Gastrocnemius medialis (tissue), 4 donors: ENCODE measurements around the gene NTN3. TPM values are rescaled to one million over a fixed set of nuclear protein-coding genes. Genes with fewer than 3 reads are reported as not detected.

Experiments
- ATAC-seq, 2 donors: fragments of 150-250 bp; one replicate each; pipeline ENCODE4 v1.9.1; 2016
- DNase-seq, 2 donors: peaks; one replicate each; pipeline ENCODE4 v3.0.0-alpha.2; 2019
- H3K27ac ChIP-seq, 4 donors: fragments of 200-600 bp; sonication (generic); 1 replicate in 1 of 4; 2 replicates in 3 of 4; pipeline ENCODE4 v1.5.1; 2016 to 2018; ENCODE audit warnings: mild to moderate bottlenecking in 2 of 4, moderate library complexity in 1 of 4
- H3K27me3 ChIP-seq, 3 donors: fragments of 200-600 bp; sonication (generic) in 2 of 3; 1 replicate in 1 of 3; 2 replicates in 2 of 3; pipeline versions ENCODE4 v1.5.1 to v1.6.0; 2016 to 2019; ENCODE audit warnings: mild to moderate bottlenecking in 1 of 3, moderate library complexity in 1 of 3
- H3K36me3 ChIP-seq, 2 donors: fragments of 200-600 bp; sonication (generic) in 1 of 2; one replicate each; pipeline ENCODE4 v1.5.1; 2017 to 2018
- H3K4me1 ChIP-seq, 2 donors: fragments of 200-600 bp; sonication (generic) in 1 of 2; one replicate each; pipeline ENCODE4 v1.5.1; 2016 to 2017; ENCODE audit warnings: mild to moderate bottlenecking in 2 of 2
- H3K4me3 ChIP-seq, 4 donors: fragments of 200-600 bp; sonication (generic) in 3 of 4; 1 replicate in 1 of 4; 2 replicates in 3 of 4; pipeline ENCODE4 v1.5.1; 2016 to 2019; ENCODE audit warnings: mild to moderate bottlenecking in 2 of 4
- H3K9me3 ChIP-seq, 3 donors: fragments of 200-600 bp; sonication (generic) in 2 of 3; 1 replicate in 1 of 3; 2 replicates in 2 of 3; pipeline ENCODE4 v1.5.1; 2016 to 2019
- POLR2A ChIP-seq, 2 donors: fragments of 450-650 bp; IDR thresholded peaks; one replicate each; pipeline ENCODE4 v1.6.1; 2017; ENCODE audit warnings: antibody characterized with exemption in 2 of 2, mild to moderate bottlenecking in 2 of 2, moderate library complexity in 2 of 2
- in situ Hi-C, 4 donors: fragments of 200-750 bp; cut with MboI; loops; one replicate each; pipeline versions ENCODE4 v1.15.0 to v1.8.0; 2017; ENCODE audit warnings: low sequenced_read_pairs in 4 of 4
- intact Hi-C: fragments of 100-400 bp; cut with DNase I; formaldehyde crosslinking; loops from one replicate; pipeline ENCODE4 v1.15.1; 2023; ENCODE audit warnings: low total_unique reads
- total RNA-seq, 4 donors: library from RNA; depleted of rRNA; stranded (reverse); fragments of >200 nt; gene quantifications; one replicate each; pipeline versions ENCODE4 v1.1.0 to v1.2.3, GENCODE V29; 2016
- TF ChIP-seq, protein P1 (sequence below), 5 experiments: fragments of 450-650 bp in 3 of 5; fragments of 200-600 bp in 2 of 5; sonication (generic) in 2 of 5; IDR thresholded peaks in 4 of 5; conservative IDR thresholded peaks in 1 of 5; 1 replicate in 4 of 5; 2 replicates in 1 of 5; pipeline ENCODE4 v1.5.1; 2016 to 2019; ENCODE audit warnings: antibody characterized with exemption in 5 of 5, mild to moderate bottlenecking in 3 of 5, moderate library complexity in 3 of 5

Gene NTN3
- total RNA-seq, 4 donors from 2014 or later, result not detected

DNA sequence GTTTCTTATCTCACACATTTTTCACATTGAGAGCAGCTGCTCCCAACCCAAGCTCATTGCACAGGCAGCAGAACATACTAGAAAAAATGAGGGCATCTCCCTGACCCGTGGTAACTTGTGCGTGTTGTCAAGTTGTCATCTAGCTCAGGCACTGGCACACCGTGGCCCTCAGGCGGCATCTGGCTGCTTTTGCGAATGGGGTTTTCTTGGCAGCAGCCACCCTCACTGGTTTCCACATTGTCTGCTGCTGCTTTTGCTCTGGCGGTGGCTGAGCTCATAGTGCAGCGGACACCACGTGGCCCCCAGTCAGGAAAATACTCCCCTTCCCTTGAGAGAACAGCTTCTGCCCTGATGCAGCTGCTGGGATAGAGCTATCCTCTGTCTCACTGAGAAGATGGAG lies 20.6 kb upstream of the NTN3 start:
- in situ Hi-C loops, result no loop called here
- TF ChIP-seq POLR2A (IDR thresholded peaks at IDR 0.05), result no peak
- TF ChIP-seq, protein P1, sequence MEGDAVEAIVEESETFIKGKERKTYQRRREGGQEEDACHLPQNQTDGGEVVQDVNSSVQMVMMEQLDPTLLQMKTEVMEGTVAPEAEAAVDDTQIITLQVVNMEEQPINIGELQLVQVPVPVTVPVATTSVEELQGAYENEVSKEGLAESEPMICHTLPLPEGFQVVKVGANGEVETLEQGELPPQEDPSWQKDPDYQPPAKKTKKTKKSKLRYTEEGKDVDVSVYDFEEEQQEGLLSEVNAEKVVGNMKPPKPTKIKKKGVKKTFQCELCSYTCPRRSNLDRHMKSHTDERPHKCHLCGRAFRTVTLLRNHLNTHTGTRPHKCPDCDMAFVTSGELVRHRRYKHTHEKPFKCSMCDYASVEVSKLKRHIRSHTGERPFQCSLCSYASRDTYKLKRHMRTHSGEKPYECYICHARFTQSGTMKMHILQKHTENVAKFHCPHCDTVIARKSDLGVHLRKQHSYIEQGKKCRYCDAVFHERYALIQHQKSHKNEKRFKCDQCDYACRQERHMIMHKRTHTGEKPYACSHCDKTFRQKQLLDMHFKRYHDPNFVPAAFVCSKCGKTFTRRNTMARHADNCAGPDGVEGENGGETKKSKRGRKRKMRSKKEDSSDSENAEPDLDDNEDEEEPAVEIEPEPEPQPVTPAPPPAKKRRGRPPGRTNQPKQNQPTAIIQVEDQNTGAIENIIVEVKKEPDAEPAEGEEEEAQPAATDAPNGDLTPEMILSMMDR (IDR thresholded peaks at IDR 0.05 in 4 of 5, conservative IDR thresholded peaks at IDR 0.05 in 1 of 5), result no peak
- Histone ChIP-seq H3K4me1 (no peaks in the 10 kb centered on the region), H3K27me3 (no peaks in the 10 kb centered on the region), H3K27ac (no peak overlapping the region), H3K36me3 (no peaks in the 10 kb centered on the region), H3K4me3 (no peak overlapping the region), H3K9me3 (no peaks in the 10 kb centered on the region)
- intact Hi-C loops, result no loop called here
- no peak for ATAC-seq
- DNase-seq, result no peak

DNA sequence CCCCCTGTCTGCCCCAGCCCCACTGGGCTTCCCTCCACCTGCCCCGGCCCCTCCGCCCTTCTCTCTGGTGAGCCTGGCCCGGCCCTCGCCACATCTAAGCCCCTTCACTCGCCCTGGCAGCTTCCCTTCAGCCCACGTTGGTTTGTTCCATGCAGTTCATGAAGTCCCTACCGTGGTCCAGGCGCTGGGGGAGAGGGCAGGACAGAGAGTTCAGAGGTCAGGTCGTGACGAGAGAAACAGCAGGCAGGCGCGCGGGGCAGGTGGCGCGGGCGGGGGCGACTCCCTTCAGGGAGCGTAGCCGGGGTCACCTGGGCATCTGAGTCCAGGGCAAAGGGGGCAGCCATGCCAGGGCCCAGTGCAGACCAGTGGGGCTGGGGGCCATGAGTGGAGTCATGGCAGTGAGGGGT lies 20.1 kb upstream of the NTN3 start:
- intact Hi-C loops, result no loop called here
- Histone ChIP-seq H3K27me3 (no peaks in the 10 kb centered on the region), H3K36me3 (no peaks in the 10 kb centered on the region), H3K4me3 (no peak overlapping the region), H3K27ac (no peak overlapping the region), H3K9me3 (no peaks in the 10 kb centered on the region), H3K4me1 (no peaks in the 10 kb centered on the region)
- DNase-seq (no peak), ATAC-seq (no peak)
- in situ Hi-C loops, result no loop called here
- TF ChIP-seq POLR2A (IDR thresholded peaks at IDR 0.05), result no peak
- TF ChIP-seq, protein P1 (IDR thresholded peaks at IDR 0.05 in 4 of 5, conservative IDR thresholded peaks at IDR 0.05 in 1 of 5), result no peak

DNA sequence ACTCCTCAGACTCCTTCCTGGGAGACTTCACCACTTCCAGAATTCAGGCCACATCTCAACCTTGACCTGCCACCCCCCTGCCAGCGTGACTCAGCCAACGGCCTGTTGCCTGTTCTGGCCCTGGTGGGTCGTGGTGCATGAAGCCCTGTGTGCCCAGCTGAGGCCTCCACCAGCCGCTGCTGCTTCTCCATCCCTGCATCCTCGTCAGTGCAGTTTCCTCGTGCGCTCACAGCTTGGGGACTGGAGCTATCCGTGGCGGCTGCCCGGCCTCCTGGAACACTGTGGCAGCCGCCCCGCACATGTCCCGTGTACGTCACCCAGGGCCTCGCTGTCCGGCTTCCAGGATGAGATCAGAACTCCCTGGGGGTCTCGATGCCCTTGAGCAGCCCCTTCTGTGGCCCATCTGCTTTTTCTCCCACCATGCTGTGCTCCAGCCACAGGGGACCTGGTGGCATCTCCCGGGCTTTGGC lies 19.2 kb upstream of the NTN3 start:
- in situ Hi-C loops, result no loop called here
- ATAC-seq (no peak), DNase-seq (no peak)
- no peak overlapping the region for H3K27ac ChIP-seq
- intact Hi-C loops, result no loop called here
- no peak overlapping the region for H3K4me3 ChIP-seq
- no peaks in the 10 kb centered on the region for H3K4me1 ChIP-seq
- TF ChIP-seq, protein P1 (IDR thresholded peaks at IDR 0.05 in 4 of 5, conservative IDR thresholded peaks at IDR 0.05 in 1 of 5), result no peak
- no peak for TF ChIP-seq POLR2A (IDR thresholded peaks at IDR 0.05)
- H3K9me3 ChIP-seq, result no peaks in the 10 kb centered on the region
- no peaks in the 10 kb centered on the region for H3K36me3 ChIP-seq
- H3K27me3 ChIP-seq, result no peaks in the 10 kb centered on the region

DNA sequence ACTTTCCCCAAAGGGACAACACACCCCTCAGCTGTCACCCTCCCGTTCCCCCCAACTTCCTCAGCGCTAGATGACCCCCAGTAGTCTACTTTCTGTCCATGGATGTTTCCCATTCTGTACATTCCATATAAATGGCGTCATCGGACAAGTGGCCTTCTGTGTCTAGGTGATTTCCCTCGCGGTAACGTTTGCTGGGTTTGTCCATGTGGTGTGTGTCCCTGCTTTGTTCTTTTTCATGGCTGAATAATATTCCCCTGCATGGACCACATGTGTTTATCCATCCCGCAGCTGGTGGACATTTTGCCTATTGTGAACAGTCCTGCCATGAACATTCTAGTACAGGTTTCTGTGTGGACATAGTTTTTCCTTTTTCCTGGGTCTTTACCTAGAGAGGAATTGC lies 18.4 kb upstream of the NTN3 start:
- no peak for ATAC-seq
- intact Hi-C loops, result no loop called here
- no peak for TF ChIP-seq POLR2A (IDR thresholded peaks at IDR 0.05)
- TF ChIP-seq, protein P1 (IDR thresholded peaks at IDR 0.05 in 4 of 5, conservative IDR thresholded peaks at IDR 0.05 in 1 of 5), result no peak
- no peaks in the 10 kb centered on the region for H3K4me1 ChIP-seq
- no peaks in the 10 kb centered on the region for H3K9me3 ChIP-seq
- no peak for DNase-seq
- H3K4me3 ChIP-seq, result no peak overlapping the region
- no peaks in the 10 kb centered on the region for H3K36me3 ChIP-seq
- no peak overlapping the region for H3K27ac ChIP-seq
- H3K27me3 ChIP-seq, result no peaks in the 10 kb centered on the region
- in situ Hi-C loops, result no loop called here
